Kidney (tissue), 14 donors: ENCODE measurements around the gene ZP1. TPM values are rescaled to one million over a fixed set of nuclear protein-coding genes. Genes with fewer than 3 reads are reported as not detected.

Experiments
- DNase-seq, 5 donors: peaks; one replicate each; pipeline ENCODE4 v3.0.0-alpha.2; 2013 to 2020
- FAIRE-seq: peaks from 2 replicates; lab custom pipeline; 2012; peaks lifted over from hg19 to GRCh38; lab: Jason Lieb, UNC
- H3K27ac ChIP-seq, 2 donors: one replicate each; pipeline ENCODE4 v1.7.0; 2013; ENCODE audit warnings: low read depth in 2 of 2, low read length in 2 of 2, inconsistent platforms in 1 of 2
- H3K27me3 ChIP-seq: one replicate; pipeline ENCODE4 v1.7.1; 2013; ENCODE audit warnings: low read length, inconsistent platforms; ENCODE audit not compliant: control insufficient read depth, insufficient read depth
- H3K36me3 ChIP-seq, 3 donors: one replicate each; pipeline versions ENCODE4 v1.7.0 to v1.7.1; 2013; ENCODE audit warnings: low read length in 3 of 3, control low read depth in 1 of 3, inconsistent platforms in 1 of 3; ENCODE audit not compliant: insufficient read depth in 3 of 3, control insufficient read depth in 2 of 3
- H3K4me1 ChIP-seq, 3 donors: one replicate each; pipeline versions ENCODE4 v1.7.0 to v1.7.1; 2013; ENCODE audit warnings: low read length in 3 of 3, inconsistent platforms in 1 of 3, low read depth in 1 of 3; ENCODE audit not compliant: control insufficient read depth in 2 of 3, insufficient read depth in 2 of 3
- H3K4me3 ChIP-seq, 3 donors: one replicate each; pipeline versions ENCODE4 v1.7.0 to v1.8.1; 2013; ENCODE audit warnings: low read length in 3 of 3, control low read depth in 1 of 3, inconsistent platforms in 1 of 3
- H3K9ac ChIP-seq, 3 donors: one replicate each; pipeline versions ENCODE4 v1.7.0 to v1.7.1; 2013; ENCODE audit warnings: low read length in 3 of 3, control low read depth in 1 of 3, inconsistent platforms in 1 of 3
- H3K9me3 ChIP-seq, 3 donors: one replicate each; pipeline versions ENCODE4 v1.7.0 to v1.7.1; 2013; ENCODE audit warnings: low read length in 3 of 3, control low read depth in 1 of 3, inconsistent platforms in 1 of 3; ENCODE audit not compliant: control insufficient read depth in 2 of 3, insufficient read depth in 1 of 3
- intact Hi-C: fragments of 100-400 bp; cut with DNase I; formaldehyde crosslinking; loops from one replicate; pipeline ENCODE4 v1.11.1; 2022
- polyA plus RNA-seq: library from polyadenylated mRNA; stranded (reverse); fragments of 350-450 nt; fragmentation: Illumina TruSeq; extraction: RNeasy Lipid Tissue Mini Kit (QIAGEN cat#74804); gene quantifications from one replicate; pipeline ENCODE4 v1.2.3, GENCODE V29; 2014; ENCODE audit warnings: low read depth, low replicate concordance; ENCODE audit not compliant: insufficient read depth
- total RNA-seq: library from RNA; stranded (reverse); fragmentation: NEBNext Ultra II Directional; extraction: Animal tissue kit (Norgen Biotek cat#: 25700); gene quantifications from one replicate; pipeline ENCODE4 v1.2.1, GENCODE V29; 2021
- TF ChIP-seq, protein P1 (sequence below): IDR thresholded peaks from 3 replicates; pipeline ENCODE4 v1.5.1; 2012; ENCODE audit warnings: mild to moderate bottlenecking, moderate library complexity, borderline replicate concordance; ENCODE audit not compliant: insufficient read depth; ENCODE audit errors: extremely low read depth
- donor health status: control.
- donor health status: control.
- donor health status: control.
- donor health status: control.
- donor health status: control.
- donor health status: DM: yes; HTN: yes; CAD: no.
- donor health status: Normal renal cell carcinoma (clear cell type).

The ZP1 gene
- total and polyA plus RNA-seq, 2 donors from 2014 or later = not detected

DNA sequence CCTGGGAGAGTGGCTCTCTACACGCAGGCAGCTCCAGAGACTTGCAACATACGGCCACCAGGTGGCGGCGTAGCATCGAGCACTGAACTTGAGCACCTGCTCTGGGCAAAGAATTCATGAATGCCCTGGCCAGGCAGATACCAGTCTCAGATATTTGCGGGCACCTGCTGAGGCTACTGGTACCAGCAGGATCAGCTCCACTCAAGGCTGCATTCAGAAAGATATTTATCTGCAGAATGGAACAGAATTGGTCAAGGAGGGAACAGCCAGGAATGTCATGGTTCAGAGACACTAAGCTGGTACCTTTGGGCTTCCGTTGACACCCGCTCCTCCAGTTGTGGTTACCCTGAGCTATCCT lies 36.2 kb upstream of the ZP1 start:
- FAIRE-seq (no peak), DNase-seq (peak; percentile 83 to 90 (median 86))
- Histone ChIP-seq H3K27me3 (no peaks in the 10 kb centered on the region), H3K9ac (no peak overlapping the region), H3K36me3 (no peaks in the 10 kb centered on the region), H3K4me3 (no peak overlapping the region), H3K9me3 (no peaks in the 10 kb centered on the region), H3K27ac (no peak overlapping the region), H3K4me1 (no peaks in the 10 kb centered on the region)
- TF ChIP-seq, protein P1, sequence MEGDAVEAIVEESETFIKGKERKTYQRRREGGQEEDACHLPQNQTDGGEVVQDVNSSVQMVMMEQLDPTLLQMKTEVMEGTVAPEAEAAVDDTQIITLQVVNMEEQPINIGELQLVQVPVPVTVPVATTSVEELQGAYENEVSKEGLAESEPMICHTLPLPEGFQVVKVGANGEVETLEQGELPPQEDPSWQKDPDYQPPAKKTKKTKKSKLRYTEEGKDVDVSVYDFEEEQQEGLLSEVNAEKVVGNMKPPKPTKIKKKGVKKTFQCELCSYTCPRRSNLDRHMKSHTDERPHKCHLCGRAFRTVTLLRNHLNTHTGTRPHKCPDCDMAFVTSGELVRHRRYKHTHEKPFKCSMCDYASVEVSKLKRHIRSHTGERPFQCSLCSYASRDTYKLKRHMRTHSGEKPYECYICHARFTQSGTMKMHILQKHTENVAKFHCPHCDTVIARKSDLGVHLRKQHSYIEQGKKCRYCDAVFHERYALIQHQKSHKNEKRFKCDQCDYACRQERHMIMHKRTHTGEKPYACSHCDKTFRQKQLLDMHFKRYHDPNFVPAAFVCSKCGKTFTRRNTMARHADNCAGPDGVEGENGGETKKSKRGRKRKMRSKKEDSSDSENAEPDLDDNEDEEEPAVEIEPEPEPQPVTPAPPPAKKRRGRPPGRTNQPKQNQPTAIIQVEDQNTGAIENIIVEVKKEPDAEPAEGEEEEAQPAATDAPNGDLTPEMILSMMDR = peak; percentile 97
- intact Hi-C loops = loop anchor here (5.0 to 10.0 kb wide), 2 partner anchors 66 to 344 kb away; no protein-coding TSS in a partner anchor

DNA sequence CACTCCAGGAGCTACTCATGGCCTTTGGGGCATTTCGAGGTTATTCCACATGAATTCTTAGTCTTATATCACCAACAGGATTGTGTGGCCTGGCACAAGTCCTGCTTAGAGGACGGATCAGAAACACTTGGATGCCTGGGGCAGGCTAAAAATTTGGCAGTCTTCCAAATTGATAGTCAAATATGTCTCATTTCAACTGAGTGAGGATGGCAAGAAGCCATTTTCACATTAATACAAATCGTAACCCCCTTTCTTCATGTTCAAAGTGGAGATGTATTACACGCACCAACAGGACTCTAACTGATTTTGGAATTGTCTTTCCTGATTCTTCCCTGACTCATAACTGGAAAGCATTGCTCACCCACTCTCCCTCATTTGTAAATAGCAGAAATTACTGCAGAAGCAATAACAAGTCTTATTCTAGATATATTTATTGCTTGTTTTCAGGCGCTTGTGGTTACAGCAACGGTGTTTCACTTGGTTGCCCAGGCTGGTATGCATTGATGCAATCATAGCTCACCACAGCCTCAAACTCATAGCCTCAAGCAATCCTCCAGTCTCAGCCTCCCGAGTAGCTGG lies 35.8 kb upstream of the ZP1 start:
- FAIRE-seq (no peak), DNase-seq (no peak)
- H3K9ac ChIP-seq = no peak overlapping the region
- no peak overlapping the region for H3K4me3 ChIP-seq
- no peaks in the 10 kb centered on the region for H3K27me3 ChIP-seq
- TF ChIP-seq, protein P1 = no peak
- H3K9me3 ChIP-seq = no peaks in the 10 kb centered on the region
- no peak overlapping the region for H3K27ac ChIP-seq
- H3K36me3 ChIP-seq = no peaks in the 10 kb centered on the region
- intact Hi-C loops = loop anchor here (5.0 to 10.0 kb wide), 2 partner anchors 66 to 343 kb away; no protein-coding TSS in a partner anchor
- no peaks in the 10 kb centered on the region for H3K4me1 ChIP-seq

DNA sequence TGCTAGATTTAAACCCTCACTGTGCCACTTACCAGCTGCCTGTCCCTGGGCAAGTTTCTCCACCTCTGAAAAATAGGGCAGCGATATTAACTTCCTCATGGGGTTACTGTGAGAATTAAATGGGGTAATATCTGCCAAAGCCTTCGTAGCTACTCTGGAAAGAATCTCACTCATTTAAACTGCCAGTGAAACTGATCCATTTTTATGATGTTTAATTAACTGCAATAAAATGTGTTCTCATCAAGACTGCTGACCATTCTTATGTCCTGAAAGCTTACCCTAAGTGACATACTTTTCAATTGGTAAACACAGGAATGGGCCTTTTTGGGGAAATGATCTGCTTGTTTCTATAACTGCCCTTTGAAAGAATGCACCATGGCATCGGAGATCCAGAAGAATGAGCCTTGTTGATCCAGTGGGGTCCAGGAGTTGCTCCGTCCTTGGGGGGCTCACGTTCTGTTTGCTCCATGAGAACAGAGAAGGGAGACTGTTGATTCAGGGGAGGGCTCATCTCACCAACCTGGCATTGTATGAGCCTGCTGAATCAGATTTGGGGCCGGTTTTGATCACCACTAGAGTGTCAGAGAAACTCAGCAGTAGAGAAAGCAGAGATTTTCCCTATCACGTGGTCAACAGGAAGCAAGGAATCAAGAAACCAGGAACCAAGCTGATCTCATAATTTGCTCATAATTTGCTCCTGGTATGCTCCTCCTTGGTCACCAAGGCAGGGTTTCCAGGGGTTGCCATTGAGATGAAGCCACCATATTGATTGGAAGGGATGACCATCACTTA lies 32.4 kb upstream of the ZP1 start:
- FAIRE-seq = no peak
- Histone ChIP-seq H3K27ac (no peak overlapping the region), H3K9ac (no peak overlapping the region), H3K36me3 (no peaks in the 10 kb centered on the region), H3K27me3 (no peaks in the 10 kb centered on the region), H3K9me3 (no peaks in the 10 kb centered on the region), H3K4me3 (no peak overlapping the region), H3K4me1 (no peaks in the 10 kb centered on the region)
- TF ChIP-seq, protein P1 = no peak
- intact Hi-C loops = loop anchor here (5.0 to 10.0 kb wide), 2 partner anchors 62 to 340 kb away; no protein-coding TSS in a partner anchor
- no peak for DNase-seq
